Osteocyte (in vitro differentiated cells): ENCODE data around the gene ZPBP. TPM values are rescaled to one million over a fixed set of nuclear protein-coding genes. Genes with fewer than 3 reads are reported as not detected.
A peak's percentile ranks its signal among the peaks of the same experiment; 100 is the strongest.

Source experiments
- DNase-seq: peaks from one replicate; pipeline ENCODE4 v3.0.0; 2021; ENCODE audit warnings: mixed read lengths; ENCODE audit not compliant: unreplicated experiment; ENCODE audit errors: extremely low spot score
- H3K27ac Mint-ChIP-seq: one replicate; pipeline ENCODE4 v1.8.0; 2021; ENCODE audit warnings: mild to moderate bottlenecking, mixed read lengths; ENCODE audit not compliant: unreplicated experiment
- H3K27me3 Mint-ChIP-seq: one replicate; pipeline ENCODE4 v1.8.0; 2021; ENCODE audit warnings: mixed read lengths; ENCODE audit not compliant: unreplicated experiment
- H3K36me3 Mint-ChIP-seq: one replicate; pipeline ENCODE4 v1.8.0; 2021; ENCODE audit warnings: mixed read lengths; ENCODE audit not compliant: unreplicated experiment
- H3K4me1 Mint-ChIP-seq: one replicate; pipeline ENCODE4 v1.8.0; 2021; ENCODE audit warnings: mixed read lengths; ENCODE audit not compliant: unreplicated experiment
- H3K4me3 Mint-ChIP-seq: one replicate; pipeline ENCODE4 v1.8.0; 2021; ENCODE audit warnings: mild to moderate bottlenecking, moderate library complexity, mixed read lengths; ENCODE audit not compliant: unreplicated experiment
- H3K9me3 Mint-ChIP-seq: one replicate; pipeline ENCODE4 v1.8.0; 2021; ENCODE audit warnings: mixed read lengths; ENCODE audit not compliant: unreplicated experiment
- total RNA-seq: library from RNA; stranded (reverse); gene quantifications from 2 replicates; pipeline ENCODE4 v1.2.1, GENCODE V29; 2021
- TF ChIP-seq, protein P1 (sequence below): fragments of 200-600 bp; sonication (generic); IDR thresholded peaks from 2 replicates; pipeline ENCODE4 v1.5.0; 2021; ENCODE audit warnings: antibody characterized with exemption, mild to moderate bottlenecking, moderate library complexity

Gene ZPBP
- total RNA-seq, 1 donor from 2014 or later: not detected

DNA sequence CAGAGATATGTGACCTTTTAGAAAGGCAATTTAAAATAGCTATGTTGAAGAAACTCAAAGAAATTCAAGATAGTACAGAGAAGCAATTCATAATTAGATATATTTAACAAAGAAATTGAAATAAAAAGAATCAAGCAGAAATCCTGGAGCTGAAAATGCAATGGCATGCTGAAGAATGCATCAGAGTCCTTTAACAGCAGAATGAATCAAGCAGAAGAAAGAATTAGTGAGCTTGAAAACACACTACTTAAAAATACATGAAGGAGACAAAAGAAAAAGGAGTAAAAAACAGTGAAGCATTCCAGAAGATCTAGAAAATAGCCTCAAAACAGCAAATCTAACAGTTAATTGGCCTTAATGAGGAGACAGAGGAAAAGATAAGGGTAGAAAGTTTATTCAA, 20.0 kb downstream of the ZPBP start:
- Mint-ChIP-seq H3K36me3 (no peaks in the 10 kb centered on the region), H3K27ac (no peak overlapping the region), H3K27me3 (no peaks in the 10 kb centered on the region), H3K4me1 (peaks cover 12% of the 10 kb centered on the region), H3K4me3 (no peak overlapping the region), H3K9me3 (peaks cover 21% of the 10 kb centered on the region)
- DNase-seq: no peak
- TF ChIP-seq, protein P1, sequence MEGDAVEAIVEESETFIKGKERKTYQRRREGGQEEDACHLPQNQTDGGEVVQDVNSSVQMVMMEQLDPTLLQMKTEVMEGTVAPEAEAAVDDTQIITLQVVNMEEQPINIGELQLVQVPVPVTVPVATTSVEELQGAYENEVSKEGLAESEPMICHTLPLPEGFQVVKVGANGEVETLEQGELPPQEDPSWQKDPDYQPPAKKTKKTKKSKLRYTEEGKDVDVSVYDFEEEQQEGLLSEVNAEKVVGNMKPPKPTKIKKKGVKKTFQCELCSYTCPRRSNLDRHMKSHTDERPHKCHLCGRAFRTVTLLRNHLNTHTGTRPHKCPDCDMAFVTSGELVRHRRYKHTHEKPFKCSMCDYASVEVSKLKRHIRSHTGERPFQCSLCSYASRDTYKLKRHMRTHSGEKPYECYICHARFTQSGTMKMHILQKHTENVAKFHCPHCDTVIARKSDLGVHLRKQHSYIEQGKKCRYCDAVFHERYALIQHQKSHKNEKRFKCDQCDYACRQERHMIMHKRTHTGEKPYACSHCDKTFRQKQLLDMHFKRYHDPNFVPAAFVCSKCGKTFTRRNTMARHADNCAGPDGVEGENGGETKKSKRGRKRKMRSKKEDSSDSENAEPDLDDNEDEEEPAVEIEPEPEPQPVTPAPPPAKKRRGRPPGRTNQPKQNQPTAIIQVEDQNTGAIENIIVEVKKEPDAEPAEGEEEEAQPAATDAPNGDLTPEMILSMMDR: no peak

GRCh38 chr7:50069613-50070012, 23.4 kb downstream of the ZPBP start:
- Mint-ChIP-seq H3K36me3 (no peaks in the 10 kb centered on the region), H3K4me1 (peaks cover 12% of the 10 kb centered on the region), H3K4me3 (peak overlapping the region; percentile 73), H3K27me3 (no peaks in the 10 kb centered on the region), H3K9me3 (peaks cover 20% of the 10 kb centered on the region), H3K27ac (peak overlapping the region; percentile 14)
- no peak for DNase-seq
- TF ChIP-seq, protein P1: no peak

DNA sequence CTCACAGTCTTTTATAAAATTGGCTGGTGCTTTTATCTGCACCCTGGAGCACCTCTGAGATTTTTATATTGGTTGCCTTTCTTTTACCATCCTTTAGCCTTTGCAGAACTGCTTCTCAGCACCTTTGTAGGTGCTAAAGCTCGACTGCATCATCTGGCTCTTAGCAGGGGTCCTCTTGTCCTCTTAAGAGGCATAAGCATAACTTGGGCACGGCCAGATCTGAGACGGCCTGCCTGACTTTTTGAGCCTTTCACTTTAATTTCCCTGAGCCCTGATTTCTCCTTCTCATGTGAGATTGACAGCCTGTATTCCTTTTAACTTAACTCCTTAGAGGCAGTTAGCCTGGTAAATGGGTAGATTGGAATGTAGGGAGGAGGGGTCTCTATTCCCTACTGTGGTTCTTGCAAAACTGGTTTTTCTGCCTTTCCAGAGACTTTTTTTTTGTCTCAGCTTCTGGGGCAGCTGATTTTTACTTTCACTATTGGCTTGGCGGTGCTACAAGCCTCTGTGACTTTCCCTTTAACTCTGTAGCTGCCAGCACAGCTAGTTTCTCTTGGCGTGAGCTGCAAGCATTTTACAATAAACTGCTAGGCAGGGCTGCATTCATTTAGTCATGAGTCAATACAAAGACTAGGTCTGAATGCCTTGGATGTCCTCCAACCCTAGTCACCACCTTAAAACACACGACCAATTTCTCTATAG, 24.0 kb downstream of the ZPBP start:
- Mint-ChIP-seq H3K4me1 (peaks cover 12% of the 10 kb centered on the region), H3K27ac (peak overlapping the region; percentile 64), H3K36me3 (no peaks in the 10 kb centered on the region), H3K9me3 (peaks cover 22% of the 10 kb centered on the region), H3K4me3 (peak overlapping the region; percentile 73), H3K27me3 (no peaks in the 10 kb centered on the region)
- TF ChIP-seq, protein P1: no peak
- DNase-seq: no peak

DNA sequence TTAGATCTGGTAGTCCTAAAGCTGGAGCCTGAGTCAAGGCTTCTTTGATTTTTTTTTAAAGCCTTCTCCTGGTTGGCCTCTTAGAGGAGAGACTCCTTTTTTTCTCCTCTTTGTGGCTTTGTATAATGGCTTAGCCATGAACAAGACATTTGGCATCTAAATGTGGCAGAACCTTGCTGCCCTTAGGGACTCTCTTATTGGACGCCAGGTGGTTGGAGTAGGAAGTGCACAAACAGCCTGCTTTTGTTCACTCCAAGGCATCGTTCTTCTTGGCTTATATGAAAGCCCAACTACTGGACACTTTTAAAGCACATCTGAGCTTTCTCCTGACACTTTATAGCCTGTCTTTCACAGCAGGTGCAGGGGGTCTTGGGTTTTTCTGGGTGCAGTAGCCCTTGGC, 25.0 kb downstream of the ZPBP start:
- no peak overlapping the region for H3K4me3 Mint-ChIP-seq
- no peak overlapping the region for H3K27ac Mint-ChIP-seq
- peaks cover 12% of the 10 kb centered on the region for H3K4me1 Mint-ChIP-seq
- peaks cover 19% of the 10 kb centered on the region for H3K9me3 Mint-ChIP-seq
- H3K36me3 Mint-ChIP-seq: no peaks in the 10 kb centered on the region
- TF ChIP-seq, protein P1: no peak
- DNase-seq: no peak
- no peaks in the 10 kb centered on the region for H3K27me3 Mint-ChIP-seq

DNA sequence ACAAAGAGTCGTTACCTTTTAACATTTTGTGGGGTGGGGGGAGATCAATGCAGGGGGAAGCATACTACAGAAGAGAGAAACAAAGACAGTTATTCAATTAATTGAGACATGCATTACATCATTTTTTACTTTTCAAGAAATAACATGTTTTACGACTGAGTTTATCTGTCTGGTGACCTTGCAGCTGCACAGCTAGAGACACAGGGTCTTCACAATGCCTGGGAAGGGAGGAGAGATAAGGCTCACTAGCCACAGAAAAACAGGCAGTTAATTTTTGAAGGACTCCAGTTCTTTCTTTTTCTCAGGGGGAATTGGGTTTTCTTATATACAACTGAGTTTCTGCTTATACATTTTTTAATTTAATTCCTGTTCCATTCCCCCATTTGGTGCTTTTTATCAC, 30.1 kb downstream of the ZPBP start:
- Mint-ChIP-seq H3K27ac (no peak overlapping the region), H3K4me1 (no peaks in the 10 kb centered on the region), H3K27me3 (no peaks in the 10 kb centered on the region), H3K9me3 (peaks cover 23% of the 10 kb centered on the region), H3K36me3 (no peaks in the 10 kb centered on the region), H3K4me3 (no peak overlapping the region)
- no peak for DNase-seq
- TF ChIP-seq, protein P1: no peak
